Tibial nerve (tissue), 4 donors: ENCODE measurements around the gene SKAP1.

Source experiments
- CTCF ChIP-seq, 5 experiments: fragments of 200-600 bp in 3 of 5; fragments of 450-650 bp in 2 of 5; sonication (generic) in 3 of 5; IDR thresholded peaks; one replicate each; pipeline ENCODE4 v1.5.1; 2016 to 2019; ENCODE audit warnings: antibody characterized with exemption in 5 of 5, mild to moderate bottlenecking in 3 of 5, moderate library complexity in 2 of 5
- EP300 ChIP-seq, 2 donors: sonication (generic); formaldehyde crosslinking; IDR thresholded peaks; one replicate each; pipeline ENCODE4 v1.6.1; 2017; ENCODE audit warnings: antibody characterized with exemption in 2 of 2, mild to moderate bottlenecking in 1 of 2
- POLR2A ChIP-seq, 2 donors: fragments of 450-650 bp; IDR thresholded peaks; one replicate each; pipeline ENCODE4 v1.6.1; 2017; ENCODE audit warnings: antibody characterized with exemption in 2 of 2, mild to moderate bottlenecking in 2 of 2, moderate library complexity in 2 of 2

GRCh38 chr17:48307255-48307654 is 122.8 kb downstream of the SKAP1 start:
- no peak for TF ChIP-seq CTCF (IDR thresholded peaks at IDR 0.05)
- no peak for TF ChIP-seq POLR2A (IDR thresholded peaks at IDR 0.05)
- TF ChIP-seq EP300 (IDR thresholded peaks at IDR 0.05): no peak
